T-helper 1 cell treated with Interleukin-12 subunit alpha and Interleukin-12 subunit beta and Interleukin-4 antibody, amounts not matched to agents 30 μg/mL and 1 μg/mL, for 36 hours (primary cell): ENCODE measurements around the gene MMRN2.

Experiments used
- H3K27ac Mint-ChIP-seq: one replicate; pipeline ENCODE4 v1.8.0; 2021; ENCODE audit warnings: mild to moderate bottlenecking, mixed read lengths
- H3K27me3 Mint-ChIP-seq: one replicate; pipeline ENCODE4 v1.8.0; 2021; ENCODE audit warnings: low read depth, mixed read lengths
- H3K36me3 Mint-ChIP-seq: one replicate; pipeline ENCODE4 v1.8.0; 2021; ENCODE audit warnings: low read depth, mixed read lengths
- H3K4me1 Mint-ChIP-seq: one replicate; pipeline ENCODE4 v1.8.0; 2021; ENCODE audit warnings: low read depth, mixed read lengths
- H3K4me3 Mint-ChIP-seq: one replicate; pipeline ENCODE4 v1.8.0; 2021; ENCODE audit warnings: mild to moderate bottlenecking, moderate library complexity, mixed read lengths
- H3K9me3 Mint-ChIP-seq: one replicate; pipeline ENCODE4 v1.8.0; 2021; ENCODE audit warnings: mixed read lengths

Gene MMRN2

DNA sequence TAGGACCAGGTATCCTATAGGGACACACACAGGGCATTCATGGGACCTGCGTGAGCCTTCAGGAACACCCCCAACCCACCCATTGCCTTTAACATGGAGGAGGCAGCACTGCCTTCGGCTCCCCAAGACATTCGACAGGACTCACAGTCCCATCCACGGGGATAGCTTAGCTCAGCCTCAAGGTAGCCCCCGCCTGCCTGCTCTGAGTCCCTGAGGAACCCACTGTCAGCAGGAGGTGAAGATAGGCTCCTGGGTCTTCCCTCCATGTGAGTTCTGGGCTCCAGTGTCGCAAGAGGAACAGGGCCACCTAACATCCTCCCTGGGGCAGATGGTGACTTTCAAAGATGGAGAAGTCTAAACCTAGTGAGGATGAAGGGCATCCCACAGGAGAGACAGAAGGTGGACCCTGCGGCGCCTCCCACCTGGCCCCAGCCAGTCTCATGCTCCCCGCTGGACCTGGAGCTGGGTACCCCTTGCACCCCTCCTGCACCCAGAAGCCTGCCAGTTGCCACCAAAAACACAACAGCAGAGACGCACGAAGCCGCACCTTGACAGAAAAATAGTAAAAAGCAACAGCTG lies 6.0 kb upstream of the MMRN2 start:
- H3K4me3 Mint-ChIP-seq: no peak overlapping the region
- H3K4me1 Mint-ChIP-seq: peaks cover 12% of the 10 kb centered on the region
- no peak overlapping the region for H3K27ac Mint-ChIP-seq
- H3K36me3 Mint-ChIP-seq: no peaks in the 10 kb centered on the region
- H3K9me3 Mint-ChIP-seq: no peaks in the 10 kb centered on the region
- H3K27me3 Mint-ChIP-seq: peaks cover 5% of the 10 kb centered on the region

DNA sequence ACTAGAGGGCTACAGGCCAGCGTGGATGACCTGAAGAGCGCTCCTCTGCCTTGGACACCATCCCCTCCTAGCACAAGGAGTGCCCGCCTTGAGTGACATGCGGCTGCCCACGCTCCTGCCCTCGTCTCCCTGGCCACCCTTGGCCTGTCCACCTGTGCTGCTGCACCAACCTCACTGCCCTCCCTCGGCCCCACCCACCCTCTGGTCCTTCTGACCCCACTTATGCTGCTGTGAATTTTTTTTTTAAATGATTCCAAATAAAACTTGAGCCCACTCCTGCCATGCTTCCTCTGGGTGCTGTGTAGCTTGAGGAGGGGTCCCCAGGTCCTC lies 5.5 kb upstream of the MMRN2 start:
- H3K9me3 Mint-ChIP-seq: no peaks in the 10 kb centered on the region
- H3K4me1 Mint-ChIP-seq: peaks cover 12% of the 10 kb centered on the region
- no peaks in the 10 kb centered on the region for H3K36me3 Mint-ChIP-seq
- H3K27ac Mint-ChIP-seq: no peak overlapping the region
- H3K27me3 Mint-ChIP-seq: peaks cover 5% of the 10 kb centered on the region
- H3K4me3 Mint-ChIP-seq: no peak overlapping the region

DNA sequence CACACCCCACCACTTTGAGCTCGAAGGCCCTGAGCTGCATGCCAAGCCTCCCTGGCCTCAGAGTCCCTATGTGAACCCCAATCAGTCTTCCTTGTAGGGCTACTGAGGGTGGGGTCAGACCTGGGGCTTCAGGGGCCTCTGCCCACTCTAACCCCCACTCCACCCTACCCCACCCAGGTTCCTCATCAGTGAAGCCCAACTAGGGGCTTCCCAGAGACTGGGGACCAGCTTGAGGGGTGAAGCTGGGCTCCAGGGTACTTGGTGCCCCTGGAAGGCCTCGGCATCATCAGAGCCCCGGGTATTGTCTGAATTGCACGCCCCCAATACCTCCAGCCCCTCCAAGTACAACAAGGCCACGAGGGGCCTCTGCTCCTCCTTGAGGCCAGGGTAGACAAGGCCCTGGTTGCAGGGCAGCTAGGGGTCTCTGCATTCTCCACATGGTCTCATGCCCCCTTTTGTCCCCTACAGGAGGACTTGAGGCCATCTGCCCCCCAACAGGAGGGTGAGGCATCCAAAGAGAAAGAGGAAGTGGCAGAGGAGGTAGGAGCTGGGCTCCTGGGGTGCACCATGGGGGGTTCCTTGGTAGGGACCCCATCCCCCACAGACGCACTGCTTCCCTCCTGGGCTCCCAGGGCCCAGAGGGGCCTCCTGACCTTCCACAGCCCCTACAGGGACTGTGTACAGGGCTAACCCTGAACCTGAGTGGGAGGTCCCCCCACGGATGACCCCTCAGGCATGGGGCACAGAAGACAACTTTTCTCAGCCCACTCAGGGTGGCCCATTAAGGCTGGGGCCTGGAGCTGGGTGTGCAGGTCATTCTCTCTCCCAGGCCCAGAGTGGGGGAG lies 4.9 kb upstream of the MMRN2 start:
- Mint-ChIP-seq H3K9me3 (no peaks in the 10 kb centered on the region), H3K4me3 (no peak overlapping the region), H3K36me3 (no peaks in the 10 kb centered on the region), H3K4me1 (peaks cover 12% of the 10 kb centered on the region), H3K27me3 (peaks cover 5% of the 10 kb centered on the region), H3K27ac (no peak overlapping the region)

DNA sequence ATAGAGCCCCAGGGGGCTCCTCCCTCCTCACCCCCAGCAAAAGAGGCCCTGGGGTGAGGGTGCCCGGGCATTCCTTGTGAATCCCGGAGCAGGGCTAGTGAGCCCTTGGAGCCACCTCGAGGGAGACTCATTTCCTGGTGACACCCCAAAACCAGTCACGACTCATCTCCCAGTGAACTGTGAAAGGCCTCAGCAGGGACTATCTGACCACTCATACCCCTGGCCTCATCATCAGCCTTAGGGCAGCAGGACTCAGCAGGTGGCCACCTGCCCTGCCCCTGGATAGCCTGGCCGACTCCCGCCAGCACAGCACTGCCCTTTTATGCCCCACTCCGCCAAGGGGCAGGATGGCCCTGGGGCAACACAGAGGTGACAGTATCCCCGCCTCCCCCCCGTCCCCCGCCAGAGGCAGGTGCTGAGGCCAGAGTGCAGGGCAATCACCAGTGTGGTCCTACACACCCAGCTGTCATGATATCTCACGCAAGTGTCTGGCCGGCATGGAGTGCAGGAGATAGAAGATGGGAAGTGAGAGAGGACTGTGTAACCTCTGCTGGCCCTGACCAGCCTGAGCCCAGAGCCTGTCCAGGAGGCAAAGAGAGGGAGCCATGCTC lies 4.2 kb upstream of the MMRN2 start:
- Mint-ChIP-seq H3K4me1 (peaks cover 11% of the 10 kb centered on the region), H3K27ac (no peak overlapping the region), H3K9me3 (no peaks in the 10 kb centered on the region), H3K27me3 (peaks cover 5% of the 10 kb centered on the region), H3K4me3 (no peak overlapping the region), H3K36me3 (no peaks in the 10 kb centered on the region)

DNA sequence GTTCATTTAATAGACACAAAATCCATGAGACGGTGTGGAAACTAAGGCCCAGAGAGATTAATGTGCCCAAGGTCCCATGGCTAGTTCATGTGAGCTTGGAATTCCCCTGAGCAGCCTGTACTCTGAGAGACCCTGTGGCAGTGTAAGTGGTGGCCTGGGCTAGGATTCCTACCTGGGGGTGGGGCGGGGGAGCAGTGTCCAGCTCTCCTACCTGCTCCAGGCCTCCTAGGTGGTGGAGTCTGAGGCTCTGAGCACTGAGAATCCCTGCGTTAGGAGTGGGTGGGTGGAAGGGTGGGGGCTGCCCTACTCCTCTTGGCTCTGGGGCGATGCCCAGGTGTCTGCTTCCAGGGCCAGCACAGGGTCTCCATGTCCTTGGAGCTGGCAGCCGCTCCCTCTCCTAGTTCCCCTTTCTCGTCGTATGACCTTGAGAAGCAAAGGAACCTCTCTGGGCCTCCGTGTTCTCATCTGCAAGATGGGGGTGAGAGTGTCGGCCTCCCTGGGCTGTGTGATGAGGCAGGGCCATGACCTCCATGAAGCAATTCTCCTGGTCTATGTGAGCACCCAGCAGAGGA lies 3.5 kb upstream of the MMRN2 start:
- Mint-ChIP-seq H3K27me3 (no peaks in the 10 kb centered on the region), H3K4me1 (peaks cover 5% of the 10 kb centered on the region), H3K36me3 (no peaks in the 10 kb centered on the region), H3K4me3 (no peak overlapping the region), H3K27ac (no peak overlapping the region), H3K9me3 (no peaks in the 10 kb centered on the region)

DNA sequence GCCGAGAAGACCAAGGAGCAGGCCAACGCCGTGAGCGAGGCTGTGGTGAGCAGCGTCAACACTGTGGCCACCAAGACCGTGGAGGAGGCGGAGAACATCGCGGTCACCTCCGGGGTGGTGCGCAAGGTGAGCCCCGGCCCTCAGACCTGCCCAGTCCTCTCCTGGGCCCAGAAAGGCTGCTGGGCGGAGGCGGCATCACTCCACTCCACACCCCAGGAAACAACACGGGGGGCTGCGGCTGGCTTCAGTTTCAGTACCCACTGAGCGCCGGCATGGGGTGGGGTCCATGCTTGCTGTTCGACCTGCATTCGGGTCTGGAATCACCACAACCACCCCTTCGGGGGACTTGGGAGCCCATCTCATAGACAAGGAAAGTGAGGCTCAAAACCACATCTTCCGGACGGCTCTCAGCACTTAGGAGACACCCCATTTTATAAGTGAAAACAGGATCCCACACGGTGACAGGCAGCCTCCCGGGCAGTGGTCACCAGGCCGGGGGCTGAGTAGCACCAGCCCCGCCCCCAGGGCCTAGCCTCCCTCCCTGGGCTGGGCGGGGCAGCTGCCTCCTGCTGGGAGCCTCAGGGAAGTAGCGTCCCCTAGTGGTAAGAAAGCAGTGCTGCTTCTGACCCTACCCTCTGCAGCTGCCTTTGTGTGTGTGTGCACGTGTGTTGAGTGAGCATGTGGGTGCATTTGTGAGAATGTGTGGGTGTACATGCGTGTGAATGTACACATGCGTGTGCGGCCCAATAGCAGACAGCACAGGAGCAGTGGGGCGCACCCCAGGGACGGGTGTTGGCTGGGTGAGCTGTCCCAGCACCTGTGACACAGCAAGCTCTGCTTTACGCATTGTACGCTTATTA lies 2.8 kb upstream of the MMRN2 start:
- no peak overlapping the region for H3K4me3 Mint-ChIP-seq
- no peaks in the 10 kb centered on the region for H3K9me3 Mint-ChIP-seq
- H3K27ac Mint-ChIP-seq: no peak overlapping the region
- no peaks in the 10 kb centered on the region for H3K27me3 Mint-ChIP-seq
- H3K36me3 Mint-ChIP-seq: no peaks in the 10 kb centered on the region
- no peaks in the 10 kb centered on the region for H3K4me1 Mint-ChIP-seq

DNA sequence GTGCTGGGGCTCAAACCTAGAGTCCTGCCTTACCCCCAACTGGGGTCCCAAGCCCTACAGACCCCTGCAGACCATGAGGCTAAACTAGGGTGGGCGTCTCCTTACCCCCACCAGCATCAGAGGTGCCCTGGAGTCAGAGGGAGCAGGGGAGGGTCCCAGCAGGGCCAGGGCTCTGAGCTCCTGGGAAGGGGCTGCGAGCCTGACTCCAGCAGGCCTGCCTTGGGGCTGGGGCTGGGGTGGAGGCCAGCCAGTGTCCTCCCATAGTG lies 2.3 kb upstream of the MMRN2 start:
- Mint-ChIP-seq H3K27me3 (no peaks in the 10 kb centered on the region), H3K9me3 (no peaks in the 10 kb centered on the region), H3K4me1 (no peaks in the 10 kb centered on the region), H3K27ac (no peak overlapping the region), H3K36me3 (no peaks in the 10 kb centered on the region), H3K4me3 (no peak overlapping the region)

DNA sequence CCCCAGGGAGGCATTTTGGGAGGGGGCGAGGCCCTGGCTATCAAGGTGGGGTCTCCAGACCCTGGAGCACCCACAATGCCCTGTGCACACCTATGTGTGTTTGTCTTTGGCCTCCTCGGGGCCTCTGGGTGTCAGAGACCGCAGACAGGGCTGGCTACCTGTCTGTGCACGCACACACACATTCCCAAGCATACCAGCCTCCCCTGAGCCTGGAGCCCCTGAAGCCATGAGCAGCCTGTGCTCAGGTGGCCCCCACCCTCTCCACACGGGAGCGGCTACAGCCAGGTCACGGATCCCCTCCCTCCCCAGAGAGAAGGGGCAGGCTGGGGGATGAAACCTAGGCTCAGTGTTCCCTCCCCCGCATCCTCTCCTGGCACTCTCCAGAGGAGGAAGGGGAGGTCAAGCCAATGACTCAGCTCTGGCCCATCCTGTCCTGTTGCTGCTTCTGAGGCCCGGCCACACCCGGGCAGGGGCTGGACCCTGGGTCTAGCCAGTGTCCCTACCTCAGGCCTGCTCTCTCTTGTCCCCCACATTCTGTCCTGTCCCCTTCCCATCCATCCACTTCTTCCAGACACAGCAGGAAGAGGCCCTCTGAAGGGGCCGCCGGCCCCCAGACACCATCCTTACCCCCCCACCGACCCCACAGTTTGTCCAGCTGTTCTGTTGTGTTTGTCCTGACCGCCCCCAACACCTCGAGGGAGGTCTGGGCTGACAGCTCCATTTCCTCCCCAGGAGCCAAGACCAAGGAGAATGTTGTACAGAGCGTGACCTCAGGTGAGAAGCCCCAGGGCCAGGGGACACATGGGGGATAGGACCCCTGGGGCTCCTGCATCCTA lies 1.7 kb upstream of the MMRN2 start:
- Mint-ChIP-seq H3K4me1 (no peaks in the 10 kb centered on the region), H3K9me3 (no peaks in the 10 kb centered on the region), H3K4me3 (no peak overlapping the region), H3K27ac (no peak overlapping the region), H3K27me3 (no peaks in the 10 kb centered on the region), H3K36me3 (no peaks in the 10 kb centered on the region)

DNA sequence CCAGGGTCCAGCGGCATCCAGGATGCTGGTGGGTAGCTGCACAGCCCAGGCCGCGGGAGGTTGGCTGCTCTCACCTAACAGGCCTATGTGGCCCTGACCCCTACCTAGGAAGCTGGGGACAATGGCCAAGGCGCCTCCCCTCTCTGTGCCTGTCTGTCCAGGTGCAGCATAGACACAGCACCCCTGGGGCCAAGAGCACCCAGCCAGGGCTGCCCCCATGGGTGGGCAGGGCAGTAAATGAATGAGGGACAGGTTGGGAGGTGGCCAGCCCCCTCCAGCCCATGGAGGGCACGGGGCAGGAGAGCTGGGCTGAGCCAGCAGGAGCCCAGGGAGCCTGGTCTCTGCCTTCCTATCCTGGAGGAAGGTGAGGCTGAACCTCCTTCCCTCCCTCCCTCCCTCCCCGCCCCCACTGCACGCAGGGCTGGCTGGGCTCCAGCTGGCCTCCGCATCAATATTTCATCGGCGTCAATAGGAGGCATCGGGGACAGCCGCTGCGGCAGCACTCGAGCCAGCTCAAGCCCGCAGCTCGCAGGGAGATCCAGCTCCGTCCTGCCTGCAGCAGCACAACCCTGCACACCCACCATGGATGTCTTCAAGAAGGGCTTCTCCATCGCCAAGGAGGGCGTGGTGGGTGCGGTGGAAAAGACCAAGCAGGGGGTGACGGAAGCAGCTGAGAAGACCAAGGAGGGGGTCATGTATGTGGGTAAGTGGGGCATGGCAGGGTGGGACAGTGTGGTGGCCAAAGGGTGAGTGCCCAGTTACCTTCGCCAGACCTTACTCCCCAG lies 893 bp upstream of the MMRN2 start, which contains the start of gene SNCG:
SNCG (plus strand) TSS at position 484 of the 785 bp plus-strand sequence; CDS start at position 583, 99 bp downstream.
- Mint-ChIP-seq H3K27ac (no peak within 1 kb of the TSS), H3K4me1 (no peaks in the 10 kb centered on the region), H3K36me3 (no peaks in the 10 kb centered on the region), H3K4me3 (no peak within 1 kb of the TSS), H3K27me3 (no peaks in the 10 kb centered on the region), H3K9me3 (no peaks in the 10 kb centered on the region)

DNA sequence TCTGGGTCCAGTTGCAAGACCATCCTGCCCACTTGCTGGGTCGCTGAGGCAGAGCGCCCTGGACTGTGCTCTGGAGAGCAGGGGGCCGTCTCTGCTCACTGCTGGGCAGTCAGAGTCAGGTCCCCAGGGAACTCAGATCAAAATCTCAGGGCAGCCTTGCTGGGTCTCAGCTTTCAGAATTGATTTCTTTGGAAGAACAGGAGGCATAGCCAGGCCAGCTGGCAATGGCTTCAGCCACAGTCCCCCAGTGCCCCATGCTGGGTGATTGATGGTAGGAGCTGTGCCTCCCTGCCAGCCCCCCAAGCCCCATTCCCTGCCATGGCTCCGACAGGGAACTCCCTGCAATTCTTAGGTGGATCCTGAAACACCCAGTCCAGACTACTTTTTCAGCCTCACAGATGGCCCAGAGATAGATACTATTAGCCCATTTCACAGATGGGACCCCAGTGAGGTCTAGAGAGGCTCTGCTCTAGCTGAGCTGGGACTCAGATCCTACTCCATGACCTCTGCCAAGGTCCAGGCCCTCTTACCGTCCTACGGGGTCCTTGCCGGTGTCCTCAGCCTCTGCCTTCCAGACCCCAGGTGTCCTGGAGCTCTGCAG lies 467 bp downstream of the MMRN2 start:
- H3K9me3 Mint-ChIP-seq: peaks cover 7% of the 10 kb centered on the region
- no peaks in the 10 kb centered on the region for H3K27me3 Mint-ChIP-seq
- H3K4me3 Mint-ChIP-seq: no peak overlapping the region
- H3K4me1 Mint-ChIP-seq: no peaks in the 10 kb centered on the region
- peaks cover 2% of the 10 kb centered on the region for H3K36me3 Mint-ChIP-seq
- no peak overlapping the region for H3K27ac Mint-ChIP-seq

DNA sequence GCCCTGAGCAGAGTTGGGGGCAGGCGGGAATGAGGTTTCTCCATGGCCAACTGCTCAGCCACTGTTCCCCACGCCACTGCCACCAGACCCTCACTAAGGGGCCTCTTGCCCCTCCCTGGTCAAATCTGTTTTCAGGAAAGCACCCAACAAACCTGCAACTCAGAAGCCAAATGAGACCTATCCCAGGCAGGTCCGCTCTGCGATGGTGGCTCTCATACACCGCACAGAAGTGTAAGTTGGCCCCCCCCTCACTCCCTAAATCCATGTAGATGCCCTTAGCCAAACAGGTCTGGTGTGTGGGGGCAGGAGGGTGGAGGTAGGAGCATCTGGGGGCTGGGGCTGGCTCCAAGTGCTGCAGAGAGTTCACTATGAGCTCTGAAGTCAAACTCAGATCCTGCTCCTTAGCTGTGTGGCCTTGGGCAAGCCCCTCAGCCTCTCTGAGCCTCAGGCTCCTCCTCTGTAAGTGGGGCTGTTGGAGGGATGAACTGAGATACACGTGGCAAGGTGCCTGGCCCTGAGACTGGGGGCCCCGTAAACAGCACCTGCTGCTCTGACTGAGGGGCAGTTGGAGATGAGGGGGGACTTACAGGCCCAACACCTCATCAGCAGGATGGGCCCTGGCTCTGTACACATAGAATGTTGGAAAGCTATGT lies 1.1 kb downstream of the MMRN2 start:
- no peaks in the 10 kb centered on the region for H3K4me1 Mint-ChIP-seq
- H3K9me3 Mint-ChIP-seq: peaks cover 9% of the 10 kb centered on the region
- H3K27me3 Mint-ChIP-seq: no peaks in the 10 kb centered on the region
- no peak overlapping the region for H3K4me3 Mint-ChIP-seq
- peaks cover 2% of the 10 kb centered on the region for H3K36me3 Mint-ChIP-seq
- H3K27ac Mint-ChIP-seq: no peak overlapping the region

DNA sequence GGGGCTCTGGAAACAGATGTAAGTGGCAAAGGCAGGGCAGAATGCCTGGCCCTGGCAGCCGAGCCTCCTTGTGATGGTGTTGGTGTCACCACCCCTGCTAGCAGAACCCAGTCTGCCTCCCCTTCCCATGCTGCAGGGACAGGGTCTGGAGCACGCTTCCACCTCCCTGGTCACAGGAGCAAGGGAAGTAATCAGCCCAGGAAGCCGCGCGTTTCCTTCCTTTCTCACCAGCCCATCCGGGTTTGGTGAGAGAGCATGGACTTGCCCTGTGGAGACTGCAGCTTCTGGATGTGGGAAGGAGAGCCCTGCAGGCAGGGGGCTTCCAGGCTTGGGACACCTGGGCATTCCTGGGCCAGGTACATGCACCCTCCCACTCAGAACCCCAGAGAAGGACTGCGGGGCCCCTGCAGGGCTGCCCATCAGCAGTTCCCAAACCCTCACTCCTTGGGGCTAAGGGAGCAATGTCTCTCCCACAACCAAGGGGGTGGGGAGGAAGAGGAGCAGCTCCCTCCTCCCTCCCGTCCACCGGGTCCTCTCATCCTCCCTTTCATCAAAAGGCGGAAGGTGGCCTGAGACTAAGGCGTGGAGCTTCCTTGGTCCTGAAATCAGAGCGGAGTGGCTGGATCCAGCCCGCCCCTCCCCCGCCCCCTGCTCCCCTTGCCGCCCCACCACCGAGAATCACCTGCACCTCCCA lies 1.8 kb downstream of the MMRN2 start:
- Mint-ChIP-seq H3K4me1 (no peaks in the 10 kb centered on the region), H3K27ac (no peak overlapping the region), H3K27me3 (no peaks in the 10 kb centered on the region), H3K9me3 (peaks cover 9% of the 10 kb centered on the region), H3K4me3 (no peak overlapping the region), H3K36me3 (peaks cover 2% of the 10 kb centered on the region)
